Loucy (cell line): ENCODE data around the gene C2orf92.

Experiments
- EZH2phosphoT487 ChIP-seq: fragments of 200-600 bp; IDR thresholded peaks from 2 replicates; pipeline ENCODE4 v1.6.1; 2018; ENCODE audit warnings: antibody characterized with exemption, mild to moderate bottlenecking, moderate library complexity, borderline replicate concordance
- TF ChIP-seq, protein P1 (sequence below): fragments of 200-600 bp; sonication (generic); conservative IDR thresholded peaks from 2 replicates; pipeline ENCODE4 v1.5.1; 2014; ENCODE audit warnings: mild to moderate bottlenecking, antibody characterized with exemption, low read length

DNA sequence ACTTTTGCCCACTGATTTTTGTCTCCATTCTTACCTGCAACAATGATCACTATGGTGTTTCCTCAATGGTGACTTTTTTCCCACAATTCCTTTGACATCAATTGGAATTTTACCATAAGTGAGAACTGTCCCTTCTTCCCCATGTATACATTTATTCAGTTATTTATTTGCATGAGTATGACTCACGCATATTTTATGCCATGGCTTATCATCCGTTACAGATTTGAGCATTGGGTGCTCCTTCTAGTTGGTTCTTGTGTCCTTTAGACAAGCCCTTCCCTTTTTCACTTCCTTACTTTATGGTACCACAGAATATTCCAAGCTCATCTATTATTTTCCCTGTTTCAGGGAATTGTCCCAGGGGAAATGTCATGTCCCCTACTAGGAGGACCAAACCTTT, 16.0 kb upstream of the C2orf92 start:
- TF ChIP-seq, protein P1, sequence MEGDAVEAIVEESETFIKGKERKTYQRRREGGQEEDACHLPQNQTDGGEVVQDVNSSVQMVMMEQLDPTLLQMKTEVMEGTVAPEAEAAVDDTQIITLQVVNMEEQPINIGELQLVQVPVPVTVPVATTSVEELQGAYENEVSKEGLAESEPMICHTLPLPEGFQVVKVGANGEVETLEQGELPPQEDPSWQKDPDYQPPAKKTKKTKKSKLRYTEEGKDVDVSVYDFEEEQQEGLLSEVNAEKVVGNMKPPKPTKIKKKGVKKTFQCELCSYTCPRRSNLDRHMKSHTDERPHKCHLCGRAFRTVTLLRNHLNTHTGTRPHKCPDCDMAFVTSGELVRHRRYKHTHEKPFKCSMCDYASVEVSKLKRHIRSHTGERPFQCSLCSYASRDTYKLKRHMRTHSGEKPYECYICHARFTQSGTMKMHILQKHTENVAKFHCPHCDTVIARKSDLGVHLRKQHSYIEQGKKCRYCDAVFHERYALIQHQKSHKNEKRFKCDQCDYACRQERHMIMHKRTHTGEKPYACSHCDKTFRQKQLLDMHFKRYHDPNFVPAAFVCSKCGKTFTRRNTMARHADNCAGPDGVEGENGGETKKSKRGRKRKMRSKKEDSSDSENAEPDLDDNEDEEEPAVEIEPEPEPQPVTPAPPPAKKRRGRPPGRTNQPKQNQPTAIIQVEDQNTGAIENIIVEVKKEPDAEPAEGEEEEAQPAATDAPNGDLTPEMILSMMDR = no peak
- no peak for TF ChIP-seq EZH2phosphoT487
